Left lung (tissue), 10 donors: Measurements from ENCODE around the gene SPIRE1. TPM values are rescaled to one million over a fixed set of nuclear protein-coding genes. Genes with fewer than 3 reads are reported as not detected.

ENCODE experiments used
- ATAC-seq: fragments of 200-7000 bp; cut with Tn5 transposase; one replicate; pipeline ENCODE4 v1.9.1; 2020; ENCODE audit warnings: moderate library complexity
- DNase-seq, 4 donors: peaks; one replicate each; pipeline ENCODE4 v3.0.0-alpha.2; 2013 to 2020
- H3K27ac ChIP-seq, 2 donors: fragments of 200-600 bp; sonication (generic) in 1 of 2; one replicate each; pipeline versions ENCODE4 v1.5.0 to v1.8.0; 2020 to 2021
- H3K27me3 ChIP-seq, 2 donors: fragments of 200-600 bp; sonication (generic) in 1 of 2; one replicate each; pipeline versions ENCODE4 v1.5.0 to v1.8.0; 2020 to 2021
- H3K36me3 ChIP-seq, 2 donors: fragments of 200-600 bp; sonication (generic) in 1 of 2; one replicate each; pipeline versions ENCODE4 v1.5.0 to v1.8.0; 2020 to 2021
- H3K4me1 ChIP-seq, 2 donors: fragments of 200-600 bp; one replicate each; pipeline ENCODE4 v1.8.0; 2021
- H3K4me3 ChIP-seq, 2 donors: fragments of 200-600 bp; sonication (generic) in 1 of 2; one replicate each; pipeline versions ENCODE4 v1.5.0 to v1.8.0; 2020 to 2021; ENCODE audit warnings: mild to moderate bottlenecking in 1 of 2
- H3K9me3 ChIP-seq, 2 donors: fragments of 200-600 bp; sonication (generic) in 1 of 2; one replicate each; pipeline versions ENCODE4 v1.5.0 to v1.8.0; 2020 to 2021
- intact Hi-C, 2 donors: fragments of 100-400 bp; cut with DNase I; formaldehyde crosslinking; loops; one replicate each; pipeline versions ENCODE4 v1.11.2 to v1.14.2; 2022
- polyA plus RNA-seq, 6 donors: library from polyadenylated mRNA; unstranded; fragments of 120-200 nt; gene quantifications; one replicate each; pipeline ENCODE4 v1.2.1, GENCODE V29; 2013; ENCODE audit not compliant: insufficient read length in 6 of 6
- total RNA-seq, 2 donors: library from RNA; stranded (reverse); fragmentation: NEBNext Ultra II Directional; extraction: Animal tissue kit (Norgen Biotek cat#: 25700); gene quantifications; one replicate each; pipeline ENCODE4 v1.2.1, GENCODE V29; 2021
- TF ChIP-seq, protein P1 (sequence below), 2 donors: fragments of 200-600 bp; sonication (generic) in 1 of 2; IDR thresholded peaks; one replicate each; pipeline versions ENCODE4 v1.5.0 to v1.8.0; 2021; ENCODE audit warnings: antibody characterized with exemption in 2 of 2
- donor health status: DM: no; HTN: yes; CAD: no.
- donor health status: DM: no; HTN: no; CAD: no.

SPIRE1 gene
- total and polyA plus RNA-seq, 8 donors = 12.1 to 50.4 (median 15.7) TPM

- Histone ChIP-seq H3K27ac (no peak overlapping the region), H3K4me3 (no peak overlapping the region), H3K36me3 (no peaks in the 10 kb centered on the region), H3K27me3 (peaks cover 0 to 34% of the 10 kb centered on the region in 2 donors), H3K4me1 (peaks cover 0 to 19% of the 10 kb centered on the region in 2 donors), H3K9me3 (no peaks in the 10 kb centered on the region)
- TF ChIP-seq, protein P1, sequence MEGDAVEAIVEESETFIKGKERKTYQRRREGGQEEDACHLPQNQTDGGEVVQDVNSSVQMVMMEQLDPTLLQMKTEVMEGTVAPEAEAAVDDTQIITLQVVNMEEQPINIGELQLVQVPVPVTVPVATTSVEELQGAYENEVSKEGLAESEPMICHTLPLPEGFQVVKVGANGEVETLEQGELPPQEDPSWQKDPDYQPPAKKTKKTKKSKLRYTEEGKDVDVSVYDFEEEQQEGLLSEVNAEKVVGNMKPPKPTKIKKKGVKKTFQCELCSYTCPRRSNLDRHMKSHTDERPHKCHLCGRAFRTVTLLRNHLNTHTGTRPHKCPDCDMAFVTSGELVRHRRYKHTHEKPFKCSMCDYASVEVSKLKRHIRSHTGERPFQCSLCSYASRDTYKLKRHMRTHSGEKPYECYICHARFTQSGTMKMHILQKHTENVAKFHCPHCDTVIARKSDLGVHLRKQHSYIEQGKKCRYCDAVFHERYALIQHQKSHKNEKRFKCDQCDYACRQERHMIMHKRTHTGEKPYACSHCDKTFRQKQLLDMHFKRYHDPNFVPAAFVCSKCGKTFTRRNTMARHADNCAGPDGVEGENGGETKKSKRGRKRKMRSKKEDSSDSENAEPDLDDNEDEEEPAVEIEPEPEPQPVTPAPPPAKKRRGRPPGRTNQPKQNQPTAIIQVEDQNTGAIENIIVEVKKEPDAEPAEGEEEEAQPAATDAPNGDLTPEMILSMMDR (IDR thresholded peaks at IDR 0.05) = no peak
- DNase-seq (no peak), ATAC-seq (no peak)
- intact Hi-C loops = no loop called here
Measured at GRCh38 chr18:12409469-12409868, 248.4 kb downstream of the SPIRE1 start.

GRCh38 chr18:12408247-12408869 lies 249.5 kb downstream of the SPIRE1 start:
- H3K4me3 ChIP-seq = peak overlapping the region; percentile 47 to 53
- H3K36me3 ChIP-seq = no peaks in the 10 kb centered on the region
- intact Hi-C loops = no loop called here
- TF ChIP-seq, protein P1 (IDR thresholded peaks at IDR 0.05) = no peak
- H3K27ac ChIP-seq = peak overlapping the region; percentile 78 to 87
- peaks cover 0 to 19% of the 10 kb centered on the region in 2 donors for H3K4me1 ChIP-seq
- peaks cover 0 to 45% of the 10 kb centered on the region in 2 donors for H3K27me3 ChIP-seq
- DNase-seq (peak in 3 of 4 donors; percentile 43 to 50 (median 46)), ATAC-seq (peak; percentile 34)
- no peaks in the 10 kb centered on the region for H3K9me3 ChIP-seq

DNA sequence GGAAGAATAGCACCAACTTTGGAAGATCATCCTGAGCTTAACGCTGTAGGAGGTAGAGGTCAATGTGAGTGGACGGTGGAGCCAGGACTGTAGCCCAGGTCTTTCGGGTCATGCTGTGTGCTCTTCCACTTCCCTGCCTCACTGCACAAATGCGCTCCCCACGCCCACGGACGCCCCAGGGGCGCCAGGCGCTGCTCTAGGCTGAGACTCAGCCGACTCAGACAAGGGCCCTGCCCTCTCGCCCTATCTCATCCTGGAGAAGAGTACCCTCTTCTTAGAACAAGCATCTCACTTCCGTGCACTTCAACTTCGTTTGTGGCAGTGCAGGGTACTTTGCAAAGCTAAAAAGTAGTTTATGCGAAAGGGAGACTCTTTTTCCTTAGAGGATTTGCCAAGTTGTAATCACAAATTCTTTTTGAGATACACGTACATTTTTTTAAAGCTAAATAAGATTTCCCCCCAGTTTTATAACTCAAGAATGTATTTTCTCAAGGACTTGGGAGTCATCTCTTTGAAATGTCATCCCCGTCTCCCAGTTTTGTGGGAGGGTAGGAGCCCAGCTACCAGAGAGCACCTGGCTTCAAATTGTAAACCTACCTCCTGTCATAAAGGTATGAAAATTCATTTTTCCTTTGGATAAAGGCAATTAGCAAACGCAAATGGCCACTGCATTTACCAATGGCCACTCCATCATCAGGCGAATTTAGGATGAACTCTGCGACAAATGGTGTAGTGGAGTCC lies 251.4 kb downstream of the SPIRE1 start:
- H3K4me1 ChIP-seq = peaks cover 0 to 23% of the 10 kb centered on the region in 2 donors
- no peaks in the 10 kb centered on the region for H3K9me3 ChIP-seq
- H3K27me3 ChIP-seq = peaks cover 0 to 46% of the 10 kb centered on the region in 2 donors
- no peak overlapping the region for H3K4me3 ChIP-seq
- peak; percentile 3 for ATAC-seq
- no peaks in the 10 kb centered on the region for H3K36me3 ChIP-seq
- intact Hi-C loops = no loop called here
- TF ChIP-seq, protein P1 (IDR thresholded peaks at IDR 0.05) = no peak
- DNase-seq = no peak
- H3K27ac ChIP-seq = no peak overlapping the region

- intact Hi-C loops = no loop called here
- DNase-seq (no peak), ATAC-seq (no peak)
- peaks cover 0 to 23% of the 10 kb centered on the region in 2 donors for H3K4me1 ChIP-seq
- H3K27ac ChIP-seq = no peak overlapping the region
- no peaks in the 10 kb centered on the region for H3K36me3 ChIP-seq
- H3K9me3 ChIP-seq = no peaks in the 10 kb centered on the region
- TF ChIP-seq, protein P1 (IDR thresholded peaks at IDR 0.05) = no peak
- H3K27me3 ChIP-seq = peaks cover 0 to 46% of the 10 kb centered on the region in 2 donors
- no peak overlapping the region for H3K4me3 ChIP-seq
Measured at GRCh38 chr18:12405066-12405465, 252.8 kb downstream of the SPIRE1 start.
